ENCODE results near the gene RARA. TPM values are rescaled to one million over a fixed set of nuclear protein-coding genes. Genes with fewer than 3 reads are reported as not detected.

Gene RARA
- total and polyA plus RNA-seq, 11 donors: 14.1 to 41.4 (median 19.4) TPM

- ATAC-seq (no peak), DNase-seq (no peak)
- Histone ChIP-seq H3K27me3 (no peaks in the 10 kb centered on the region), H3K4me3 (no peak overlapping the region), H3K36me3 (no peaks in the 10 kb centered on the region), H3K27ac (peak overlapping the region in 8 of 12 donors; percentile 26 to 68 (median 51)), H3K4me1 (peaks cover 14 to 76% (median 65%) of the 10 kb centered on the region in 12 donors), H3K9me3 (no peaks in the 10 kb centered on the region)
- intact Hi-C loops (cut with DNase I): loop anchor here in 8 of 10 donors (5.0 to 10.0 kb wide), 3 partner anchors 108 to 228 kb away; partner anchors contain the start of gene TOP2A (in 5 of the 8)
- TF ChIP-seq, protein P1, sequence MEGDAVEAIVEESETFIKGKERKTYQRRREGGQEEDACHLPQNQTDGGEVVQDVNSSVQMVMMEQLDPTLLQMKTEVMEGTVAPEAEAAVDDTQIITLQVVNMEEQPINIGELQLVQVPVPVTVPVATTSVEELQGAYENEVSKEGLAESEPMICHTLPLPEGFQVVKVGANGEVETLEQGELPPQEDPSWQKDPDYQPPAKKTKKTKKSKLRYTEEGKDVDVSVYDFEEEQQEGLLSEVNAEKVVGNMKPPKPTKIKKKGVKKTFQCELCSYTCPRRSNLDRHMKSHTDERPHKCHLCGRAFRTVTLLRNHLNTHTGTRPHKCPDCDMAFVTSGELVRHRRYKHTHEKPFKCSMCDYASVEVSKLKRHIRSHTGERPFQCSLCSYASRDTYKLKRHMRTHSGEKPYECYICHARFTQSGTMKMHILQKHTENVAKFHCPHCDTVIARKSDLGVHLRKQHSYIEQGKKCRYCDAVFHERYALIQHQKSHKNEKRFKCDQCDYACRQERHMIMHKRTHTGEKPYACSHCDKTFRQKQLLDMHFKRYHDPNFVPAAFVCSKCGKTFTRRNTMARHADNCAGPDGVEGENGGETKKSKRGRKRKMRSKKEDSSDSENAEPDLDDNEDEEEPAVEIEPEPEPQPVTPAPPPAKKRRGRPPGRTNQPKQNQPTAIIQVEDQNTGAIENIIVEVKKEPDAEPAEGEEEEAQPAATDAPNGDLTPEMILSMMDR (IDR thresholded peaks at IDR 0.05): no peak
- TF ChIP-seq POLR2A (IDR thresholded peaks at IDR 0.05): no peak
- WGBS, 4 donors: 53 to 70% (median 69%) methylated on average over 2 of the region's 2 CpGs
These were observed 2.6 kb upstream of the RARA start for GRCh38 chr17:40306395-40306794.

DNA sequence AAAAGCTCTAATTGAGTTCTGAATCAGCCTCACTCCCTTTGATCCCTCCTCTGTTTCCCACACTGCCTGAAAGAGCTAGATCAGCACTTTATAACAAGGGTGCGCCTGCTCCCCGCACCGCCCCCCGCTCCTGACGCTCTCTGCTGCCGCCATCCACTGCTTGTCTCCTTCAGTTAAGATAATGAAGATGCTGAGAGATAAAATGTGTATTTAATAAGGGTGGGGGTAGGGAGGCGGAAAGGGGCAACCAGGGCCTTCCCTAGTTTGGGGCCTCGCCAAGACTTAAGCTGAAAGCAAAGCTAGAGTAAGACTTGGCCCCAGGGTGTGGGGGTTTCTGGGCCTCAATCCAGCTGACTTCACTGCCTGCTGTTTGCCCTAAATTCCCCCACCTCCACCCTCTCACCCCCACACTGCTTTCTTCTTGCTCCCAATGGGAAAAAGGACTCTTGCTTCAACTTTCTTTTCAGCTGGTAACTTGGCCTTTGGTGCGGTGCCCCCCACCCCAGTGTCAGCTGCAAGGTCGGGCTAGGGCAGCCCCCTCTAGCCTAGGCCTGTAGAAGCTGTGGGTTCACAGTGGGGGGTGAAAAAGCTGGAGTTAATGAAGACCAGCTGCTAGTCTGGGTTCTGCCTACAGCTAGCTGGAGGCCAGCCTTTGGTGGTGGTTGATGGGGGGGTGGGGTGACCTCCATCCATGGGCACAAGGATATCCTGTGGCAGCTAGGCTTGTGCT lies 1.8 kb upstream of the RARA start:
- Histone ChIP-seq H3K9me3 (no peaks in the 10 kb centered on the region), H3K4me3 (no peak overlapping the region), H3K27me3 (no peaks in the 10 kb centered on the region), H3K27ac (peak overlapping the region in 10 of 12 donors; percentile 26 to 68 (median 52)), H3K4me1 (peaks cover 19 to 84% (median 72%) of the 10 kb centered on the region in 12 donors), H3K36me3 (no peaks in the 10 kb centered on the region)
- WGBS, 4 donors: 63 to 75% (median 73%) methylated on average over 10 of the region's 10 CpGs
- no peak for DNase-seq
- TF ChIP-seq POLR2A (IDR thresholded peaks at IDR 0.05): no peak
- TF ChIP-seq, protein P1 (IDR thresholded peaks at IDR 0.05): no peak
- intact Hi-C loops (cut with DNase I): loop anchor here in 8 of 10 donors (5.0 to 10.0 kb wide), 3 partner anchors 108 to 228 kb away; partner anchors contain the start of gene TOP2A (in 5 of the 8)
- ATAC-seq: no peak

- Histone ChIP-seq H3K27me3 (no peaks in the 10 kb centered on the region), H3K36me3 (no peaks in the 10 kb centered on the region), H3K4me3 (no peak overlapping the region), H3K9me3 (no peaks in the 10 kb centered on the region), H3K4me1 (peaks cover 25 to 89% (median 79%) of the 10 kb centered on the region in 12 donors), H3K27ac (peak overlapping the region in 11 of 12 donors; percentile 19 to 68 (median 51))
- WGBS, 4 donors: 33 to 46% (median 39%) methylated on average over 3 of the region's 3 CpGs
- intact Hi-C loops (cut with DNase I): loop anchor here in 9 of 10 donors (2.0 to 10.0 kb wide), 4 partner anchors 41 to 227 kb away; partner anchors contain the start of gene TOP2A (in 5 of the 9)
- DNase-seq (no peak), ATAC-seq (no peak)
- TF ChIP-seq POLR2A (IDR thresholded peaks at IDR 0.05): no peak
- TF ChIP-seq, protein P1 (IDR thresholded peaks at IDR 0.05): no peak
These were observed 1.2 kb upstream of the RARA start for GRCh38 chr17:40307740-40308239.

DNA sequence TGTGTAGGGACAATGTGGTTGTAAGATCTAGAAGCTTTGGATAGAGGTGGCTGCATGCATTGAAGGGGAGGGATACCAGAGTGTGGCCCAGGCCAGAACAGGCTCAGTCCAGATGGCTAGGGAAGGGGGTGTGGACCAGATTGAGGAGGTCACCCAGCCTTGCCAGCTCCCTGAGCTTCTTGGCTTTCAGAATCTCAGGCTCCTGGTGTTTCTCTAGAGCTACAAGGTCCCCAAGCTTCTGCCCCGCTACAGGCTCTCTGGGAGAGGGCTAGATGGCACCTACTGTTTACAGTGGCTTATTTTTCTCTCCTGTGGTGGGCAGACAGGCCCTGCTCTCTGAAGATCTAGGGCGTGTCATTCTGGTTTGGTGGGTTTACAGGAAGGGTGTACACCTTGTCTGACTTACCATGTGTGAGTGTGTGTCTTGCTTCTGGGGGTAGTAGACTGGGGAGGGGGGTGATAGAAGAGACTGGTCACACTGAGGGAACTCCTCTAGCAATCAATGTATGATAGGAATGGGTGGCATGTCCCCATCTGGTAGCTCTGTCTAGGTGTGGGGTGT lies 1.1 kb downstream of the RARA start:
- H3K27ac ChIP-seq: peak overlapping the region in 7 of 12 donors; percentile 84 to 99 (median 95)
- peak overlapping the region in 5 of 12 donors; percentile 50 to 66 (median 63) for H3K4me3 ChIP-seq
- TF ChIP-seq POLR2A (IDR thresholded peaks at IDR 0.05): no peak
- TF ChIP-seq, protein P1 (IDR thresholded peaks at IDR 0.05): no peak
- no peaks in the 10 kb centered on the region for H3K27me3 ChIP-seq
- peaks cover 21 to 88% (median 84%) of the 10 kb centered on the region in 12 donors for H3K4me1 ChIP-seq
- DNase-seq (peak in 2 of 5 donors; percentile 20 to 55), ATAC-seq (no peak)
- intact Hi-C loops (cut with DNase I): loop anchor here (2.0 to 10.0 kb wide), 5 partner anchors 39 to 645 kb away; partner anchors contain the start of genes TOP2A (in 5 of the 10), PNMT (in 1 of the 10) and TCAP (in 1 of the 10)
- H3K36me3 ChIP-seq: no peaks in the 10 kb centered on the region
- H3K9me3 ChIP-seq: no peaks in the 10 kb centered on the region
- 85 to 88% (median 86%) methylated on average over 2 of the region's 2 CpGs for WGBS, 4 donors
